Brain microvascular endothelial cell (primary cell): ENCODE measurements around the gene MELTF.

Experiments
- DNase-seq: peaks from one replicate; pipeline ENCODE4 v3.0.0-alpha.2; 2020
- H3K27ac ChIP-seq: fragments of 250-450 bp; sonication (Bioruptor Pico); 2 replicates; pipeline ENCODE4 v1.5.1; 2020; ENCODE audit warnings: mild to moderate bottlenecking, moderate library complexity
- H3K27me3 ChIP-seq: fragments of 250-450 bp; sonication (Bioruptor Pico); replicated peaks from 2 replicates; pipeline ENCODE4 v1.5.1; 2020; ENCODE audit warnings: mild to moderate bottlenecking
- H3K36me3 ChIP-seq: fragments of 250-450 bp; sonication (Bioruptor Pico); replicated peaks from 2 replicates; pipeline ENCODE4 v1.5.1; 2020; ENCODE audit warnings: mild to moderate bottlenecking
- H3K4me3 ChIP-seq: 2 replicates; pipeline ENCODE4 v1.5.1; 2011; ENCODE audit warnings: low read depth, mild to moderate bottlenecking, control low read depth, low read length, moderate library complexity
- in situ Hi-C: cut with HindIII; loops from 2 replicates; pipeline ENCODE4 v1.10.0; 2017; ENCODE audit warnings: low sequenced_read_pairs, low pct_ligation_motif_present
- TF ChIP-seq, protein P1 (sequence below): IDR thresholded peaks from 2 replicates; pipeline ENCODE4 v1.5.1; 2011; ENCODE audit warnings: low read depth, mild to moderate bottlenecking, moderate library complexity, low read length, control low read depth, inconsistent platforms; ENCODE audit errors: missing control alignments

Gene MELTF

DNA sequence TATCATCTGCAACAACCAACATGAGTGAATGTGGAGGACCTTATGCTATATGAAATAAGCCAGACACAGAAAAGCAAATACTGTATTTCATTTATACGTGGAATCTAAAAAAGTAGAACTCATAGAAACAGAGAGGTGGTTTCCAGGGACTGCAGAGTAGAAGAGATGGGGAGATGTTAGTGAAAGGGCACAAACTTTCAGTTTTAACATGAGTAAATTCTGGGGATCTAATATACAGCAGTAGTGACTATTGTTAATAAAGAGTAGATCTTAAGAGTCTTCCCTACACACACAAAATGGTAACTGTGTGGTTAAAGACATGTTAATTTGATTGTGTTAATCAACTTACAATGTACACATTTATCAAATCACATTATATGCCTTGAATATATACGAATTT is 20.9 kb upstream of the MELTF start:
- no peak for DNase-seq
- no peaks in the 10 kb centered on the region for H3K27me3 ChIP-seq
- no peak overlapping the region for H3K27ac ChIP-seq
- in situ Hi-C loops, result no loop called here
- no peak overlapping the region for H3K4me3 ChIP-seq
- TF ChIP-seq, protein P1, sequence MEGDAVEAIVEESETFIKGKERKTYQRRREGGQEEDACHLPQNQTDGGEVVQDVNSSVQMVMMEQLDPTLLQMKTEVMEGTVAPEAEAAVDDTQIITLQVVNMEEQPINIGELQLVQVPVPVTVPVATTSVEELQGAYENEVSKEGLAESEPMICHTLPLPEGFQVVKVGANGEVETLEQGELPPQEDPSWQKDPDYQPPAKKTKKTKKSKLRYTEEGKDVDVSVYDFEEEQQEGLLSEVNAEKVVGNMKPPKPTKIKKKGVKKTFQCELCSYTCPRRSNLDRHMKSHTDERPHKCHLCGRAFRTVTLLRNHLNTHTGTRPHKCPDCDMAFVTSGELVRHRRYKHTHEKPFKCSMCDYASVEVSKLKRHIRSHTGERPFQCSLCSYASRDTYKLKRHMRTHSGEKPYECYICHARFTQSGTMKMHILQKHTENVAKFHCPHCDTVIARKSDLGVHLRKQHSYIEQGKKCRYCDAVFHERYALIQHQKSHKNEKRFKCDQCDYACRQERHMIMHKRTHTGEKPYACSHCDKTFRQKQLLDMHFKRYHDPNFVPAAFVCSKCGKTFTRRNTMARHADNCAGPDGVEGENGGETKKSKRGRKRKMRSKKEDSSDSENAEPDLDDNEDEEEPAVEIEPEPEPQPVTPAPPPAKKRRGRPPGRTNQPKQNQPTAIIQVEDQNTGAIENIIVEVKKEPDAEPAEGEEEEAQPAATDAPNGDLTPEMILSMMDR, result no peak
- H3K36me3 ChIP-seq, result peaks cover 66% of the 10 kb centered on the region

DNA sequence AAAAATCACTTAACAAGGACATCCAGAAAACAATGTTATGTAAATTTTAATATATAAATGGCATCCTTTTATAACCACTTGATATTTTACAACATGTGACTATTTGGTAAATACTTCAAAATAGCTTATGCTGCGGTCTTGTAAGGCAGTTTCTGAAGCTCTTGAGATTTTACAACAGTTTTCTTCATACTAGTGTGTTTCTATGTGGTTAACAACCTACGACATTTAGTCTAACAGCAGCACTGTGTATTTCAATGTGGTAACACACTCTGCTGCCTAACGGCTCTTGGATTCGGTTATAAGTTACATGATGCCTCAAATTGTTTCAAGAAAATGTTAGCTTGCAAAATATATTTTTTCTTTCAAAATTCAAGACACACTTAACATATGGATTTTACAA is 12.9 kb upstream of the MELTF start:
- no peaks in the 10 kb centered on the region for H3K27me3 ChIP-seq
- in situ Hi-C loops, result no loop called here

DNA sequence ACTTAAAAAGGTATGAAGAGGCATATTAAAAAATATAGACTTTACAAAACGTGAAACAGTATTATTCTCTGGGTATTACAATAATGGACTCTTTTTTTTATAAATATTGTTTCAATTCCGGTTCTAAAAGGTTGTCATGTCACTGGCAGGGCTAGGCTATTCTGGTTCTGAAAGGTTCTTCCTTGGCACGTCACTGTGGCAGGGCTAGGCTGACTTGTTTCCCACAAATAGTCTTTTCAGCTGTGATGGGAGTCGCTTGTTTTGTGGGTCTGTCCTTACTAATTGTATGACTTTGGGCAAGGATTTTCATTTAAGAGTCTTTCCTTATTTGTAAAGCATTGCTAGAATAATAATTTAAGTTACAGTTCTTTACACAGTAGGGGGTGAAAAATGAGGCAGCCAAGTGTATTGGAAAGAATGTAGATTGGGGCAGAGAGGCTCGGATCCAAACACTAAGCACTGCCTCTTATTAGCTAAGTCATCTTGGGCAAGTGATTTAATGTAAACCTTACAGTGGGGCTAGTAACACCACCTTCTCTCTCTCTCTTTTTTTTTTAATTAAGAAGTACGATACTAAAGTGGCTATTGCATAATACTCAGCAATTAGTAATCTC is 12.4 kb upstream of the MELTF start:
- Histone ChIP-seq H3K27me3 (no peaks in the 10 kb centered on the region), H3K36me3 (peaks cover 52% of the 10 kb centered on the region), H3K27ac (no peak overlapping the region), H3K4me3 (no peak overlapping the region)
- no peak for DNase-seq
- in situ Hi-C loops, result no loop called here
- TF ChIP-seq, protein P1, result no peak

More for the DNA sequence above, 12.9 kb upstream of the MELTF start:
- H3K4me3 ChIP-seq, result no peak overlapping the region
- H3K36me3 ChIP-seq, result peaks cover 52% of the 10 kb centered on the region
- no peak for DNase-seq
- TF ChIP-seq, protein P1, result no peak
- H3K27ac ChIP-seq, result no peak overlapping the region

DNA sequence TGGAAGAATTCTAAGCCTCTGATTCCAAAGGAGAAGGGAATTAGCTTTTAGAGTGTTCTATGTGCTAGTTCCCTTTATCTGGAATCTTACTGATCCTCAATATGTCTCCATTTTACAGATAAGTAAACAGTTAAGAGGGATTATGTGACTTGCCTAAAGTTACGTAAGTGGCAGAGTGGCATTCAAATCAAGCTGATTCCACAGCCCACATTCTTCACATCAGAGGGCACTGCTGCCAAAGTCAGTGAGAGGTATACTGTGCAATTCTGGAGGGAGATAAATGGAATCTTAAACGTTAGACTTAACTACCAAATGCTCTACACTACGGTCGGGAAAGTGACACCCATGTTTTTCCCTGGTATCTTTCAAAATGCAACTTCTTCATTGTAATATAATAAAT is 11.0 kb upstream of the MELTF start:
- H3K27me3 ChIP-seq, result no peaks in the 10 kb centered on the region
- DNase-seq, result no peak
- peaks cover 42% of the 10 kb centered on the region for H3K36me3 ChIP-seq
- H3K27ac ChIP-seq, result no peak overlapping the region
- TF ChIP-seq, protein P1, result no peak
- no peak overlapping the region for H3K4me3 ChIP-seq
- in situ Hi-C loops, result no loop called here

DNA sequence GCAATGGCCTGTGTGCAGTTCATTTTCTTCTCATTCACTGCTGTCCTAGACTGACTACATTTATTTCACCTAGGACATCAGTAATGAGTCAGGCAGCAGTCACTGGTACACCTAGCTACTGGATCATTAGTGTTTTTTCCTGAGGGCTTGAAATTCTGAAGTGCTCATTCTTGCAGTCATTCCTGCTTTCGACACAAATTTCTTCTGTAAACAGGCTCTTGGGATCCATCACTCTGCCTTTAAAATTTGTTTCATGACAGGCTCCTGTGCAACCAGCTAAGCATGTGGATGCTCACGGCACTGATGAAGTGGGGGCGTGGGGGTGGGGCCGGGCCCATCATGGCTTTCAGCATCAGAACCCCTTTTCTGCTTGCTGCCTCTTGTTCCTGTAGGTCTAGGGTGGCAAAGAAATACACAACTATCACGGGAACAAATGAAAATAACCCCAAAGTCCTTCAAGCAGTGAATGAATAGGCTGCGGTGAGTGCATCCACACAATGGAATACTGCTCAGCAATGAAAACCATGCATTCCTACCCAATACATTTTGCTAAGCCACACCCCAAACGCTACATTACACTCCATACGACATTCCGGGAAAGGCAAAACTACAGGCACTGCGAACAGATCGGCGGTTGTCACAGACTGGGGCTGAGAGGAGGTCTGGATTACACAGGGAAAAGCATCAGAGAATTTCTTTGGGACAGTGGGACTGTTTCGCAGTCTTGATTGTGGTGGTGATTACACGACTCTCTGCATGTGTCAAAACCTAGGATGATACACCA is 9.3 kb upstream of the MELTF start:
- TF ChIP-seq, protein P1, result no peak
- Histone ChIP-seq H3K27ac (no peak overlapping the region), H3K4me3 (no peak overlapping the region), H3K36me3 (peaks cover 32% of the 10 kb centered on the region), H3K27me3 (no peaks in the 10 kb centered on the region)
- DNase-seq, result no peak
- in situ Hi-C loops, result no loop called here
